Osteoblast (primary cell): ENCODE data around the gene WSCD1. TPM values are rescaled to one million over a fixed set of nuclear protein-coding genes. Genes with fewer than 3 reads are reported as not detected.

Experiments used
- DNase-seq: peaks from one replicate; pipeline ENCODE4 v3.0.0; 2011; ENCODE audit warnings: low spot score, mixed read lengths; ENCODE audit not compliant: insufficient read length; ENCODE audit errors: missing footprints
- H2AFZ ChIP-seq: 2 replicates; pipeline ENCODE4 v1.6.0; 2011; ENCODE audit warnings: mild to moderate bottlenecking, low read length
- H3K27ac ChIP-seq: 2 replicates; pipeline ENCODE4 v1.5.1; 2011; ENCODE audit warnings: mild to moderate bottlenecking, low read depth, low read length, moderate library complexity
- H3K27me3 ChIP-seq: 2 replicates; pipeline ENCODE4 v1.6.0; 2012; ENCODE audit warnings: mild to moderate bottlenecking, control low read depth, inconsistent platforms, low read length, moderate library complexity; ENCODE audit not compliant: insufficient read depth
- H3K36me3 ChIP-seq: 2 replicates; pipeline ENCODE4 v1.5.1; 2011; ENCODE audit warnings: mild to moderate bottlenecking, low read length, control low read depth, moderate library complexity; ENCODE audit not compliant: insufficient read depth
- H3K4me1 ChIP-seq: 2 replicates; pipeline ENCODE4 v1.5.1; 2011; ENCODE audit warnings: mild to moderate bottlenecking, low read length, control low read depth, moderate library complexity; ENCODE audit not compliant: insufficient read depth
- H3K4me2 ChIP-seq: 2 replicates; pipeline ENCODE4 v1.6.0; 2011; ENCODE audit warnings: mild to moderate bottlenecking, low read length; ENCODE audit not compliant: insufficient read depth
- H3K4me3 ChIP-seq: fragments of 200-600 bp; sonication (generic); 3 replicates; pipeline ENCODE4 v1.5.1; 2012; ENCODE audit warnings: mild to moderate bottlenecking, low read length, inconsistent platforms; ENCODE audit not compliant: insufficient read depth
- H3K79me2 ChIP-seq: 2 replicates; pipeline ENCODE4 v1.6.0; 2012; ENCODE audit warnings: mild to moderate bottlenecking, low read length, control low read depth, inconsistent platforms; ENCODE audit not compliant: insufficient read depth
- H3K9me3 ChIP-seq: 2 replicates; pipeline ENCODE4 v1.5.1; 2011; ENCODE audit warnings: low read depth, low read length, control low read depth
- H4K20me1 ChIP-seq: 2 replicates; pipeline ENCODE4 v1.6.0; 2012; ENCODE audit warnings: mild to moderate bottlenecking, low read length, control low read depth; ENCODE audit not compliant: insufficient read depth
- CTCF ChIP-seq: IDR thresholded peaks from 2 replicates; pipeline ENCODE4 v1.5.1; 2011; ENCODE audit warnings: mild to moderate bottlenecking, low read depth, low read length, moderate library complexity; ENCODE audit errors: extremely low read depth
- total RNA-seq: library from RNA; depleted of rRNA; stranded (reverse); fragments of >200 nt; gene quantifications from 2 replicates; pipeline ENCODE4 v1.2.3, GENCODE V29; 2012

Gene WSCD1
- total RNA-seq, 1 donor: not detected

GRCh38 chr17:6088141-6088540, 18.0 kb downstream of the WSCD1 start:
- no peak for DNase-seq
- no peak overlapping the region for H3K4me2 ChIP-seq
- no peak overlapping the region for H3K27ac ChIP-seq
- no peaks in the 10 kb centered on the region for H3K36me3 ChIP-seq
- no peak overlapping the region for H2AFZ ChIP-seq
- H3K9me3 ChIP-seq: no peaks in the 10 kb centered on the region
- no peak for TF ChIP-seq CTCF
- peaks cover 9% of the 10 kb centered on the region for H3K27me3 ChIP-seq
- H4K20me1 ChIP-seq: no peaks in the 10 kb centered on the region
- H3K4me1 ChIP-seq: no peaks in the 10 kb centered on the region
- H3K4me3 ChIP-seq: no peak overlapping the region
- H3K79me2 ChIP-seq: no peaks in the 10 kb centered on the region

- Histone ChIP-seq H3K27me3 (peaks cover 2% of the 10 kb centered on the region), H3K4me2 (no peak overlapping the region), H3K4me3 (no peak overlapping the region), H4K20me1 (no peaks in the 10 kb centered on the region), H2AFZ (no peak overlapping the region), H3K79me2 (no peaks in the 10 kb centered on the region), H3K36me3 (no peaks in the 10 kb centered on the region), H3K27ac (no peak overlapping the region), H3K9me3 (no peaks in the 10 kb centered on the region), H3K4me1 (no peaks in the 10 kb centered on the region)
- TF ChIP-seq CTCF: no peak
- DNase-seq: no peak
Observed at GRCh38 chr17:6090253-6090652, 20.1 kb downstream of the WSCD1 start.

GRCh38 chr17:6092182-6092902, 22.2 kb downstream of the WSCD1 start:
- no peak for TF ChIP-seq CTCF
- Histone ChIP-seq H3K36me3 (no peaks in the 10 kb centered on the region), H3K4me2 (no peak overlapping the region), H3K27me3 (no peaks in the 10 kb centered on the region), H3K79me2 (no peaks in the 10 kb centered on the region), H3K27ac (no peak overlapping the region), H3K4me3 (no peak overlapping the region), H4K20me1 (no peaks in the 10 kb centered on the region), H3K4me1 (no peaks in the 10 kb centered on the region), H3K9me3 (no peaks in the 10 kb centered on the region), H2AFZ (no peak overlapping the region)
- DNase-seq: no peak

GRCh38 chr17:6092903-6093468, 22.8 kb downstream of the WSCD1 start:
- H3K79me2 ChIP-seq: no peaks in the 10 kb centered on the region
- H3K27me3 ChIP-seq: no peaks in the 10 kb centered on the region
- TF ChIP-seq CTCF: no peak
- no peaks in the 10 kb centered on the region for H3K9me3 ChIP-seq
- no peaks in the 10 kb centered on the region for H3K36me3 ChIP-seq
- no peak overlapping the region for H3K4me3 ChIP-seq
- H3K4me2 ChIP-seq: no peak overlapping the region
- no peak for DNase-seq
- no peaks in the 10 kb centered on the region for H3K4me1 ChIP-seq
- H3K27ac ChIP-seq: no peak overlapping the region
- no peak overlapping the region for H2AFZ ChIP-seq
- no peaks in the 10 kb centered on the region for H4K20me1 ChIP-seq
